Measurements from ENCODE around the gene HOTAIR.

HOTAIR gene

GRCh38 chr12:53941750-53942149 lies 33.0 kb downstream of the HOTAIR start:
- DNase-seq = no peak
- no peak overlapping the region for H3K4me3 ChIP-seq (ENCODE audit: low read length)
- no peaks in the 10 kb centered on the region for H3K79me2 ChIP-seq (ENCODE audit: low read length)
- H3K9me3 ChIP-seq (replicated peaks; ENCODE audit: insufficient read depth, low read length) = no peaks in the 10 kb centered on the region
- H3K36me3 ChIP-seq (replicated peaks; ENCODE audit: insufficient read depth, low read length) = no peaks in the 10 kb centered on the region
- H3K9me2 ChIP-seq (replicated peaks; ENCODE audit: insufficient read depth, low read length) = no peaks in the 10 kb centered on the region
- H4K20me1 ChIP-seq (ENCODE audit: insufficient read depth, low read length) = no peaks in the 10 kb centered on the region
- no peak overlapping the region for H3K4me2 ChIP-seq (ENCODE audit: low read depth, low read length)
- no peaks in the 10 kb centered on the region for H3F3A ChIP-seq (ENCODE audit: insufficient read depth, low read length)
- H2AFZ ChIP-seq (ENCODE audit: low read length) = no peak overlapping the region
- no peak overlapping the region for H3K27ac ChIP-seq (ENCODE audit: low read length)
- no peaks in the 10 kb centered on the region for H3K4me1 ChIP-seq (ENCODE audit: low read length)
- TF ChIP-seq EZH2phosphoT487 (IDR thresholded peaks at IDR 0.05; ENCODE audit: low read length) = no peak
- no peak for TF ChIP-seq EZH2 (optimal IDR thresholded peaks at IDR 0.05; ENCODE audit: low read depth, low read length)
- TF ChIP-seq CTCF (IDR thresholded peaks at IDR 0.05; ENCODE audit: low read length) = no peak
- H3K9ac ChIP-seq (ENCODE audit: low read length) = no peak overlapping the region
- peaks cover 94% of the 10 kb centered on the region for H3K27me3 ChIP-seq (replicated peaks; ENCODE audit: insufficient read depth, low read length)

- no peak overlapping the region for H3K4me2 ChIP-seq (ENCODE audit: low read depth, low read length)
- no peak for DNase-seq
- no peak overlapping the region for H2AFZ ChIP-seq (ENCODE audit: low read length)
- H3K79me2 ChIP-seq (ENCODE audit: low read length) = no peaks in the 10 kb centered on the region
- no peaks in the 10 kb centered on the region for H3K4me1 ChIP-seq (ENCODE audit: low read length)
- H3K9me2 ChIP-seq (replicated peaks; ENCODE audit: insufficient read depth, low read length) = no peaks in the 10 kb centered on the region
- no peak overlapping the region for H3K4me3 ChIP-seq (ENCODE audit: low read length)
- TF ChIP-seq EZH2 (optimal IDR thresholded peaks at IDR 0.05; ENCODE audit: low read depth, low read length) (no peak), CTCF (IDR thresholded peaks at IDR 0.05; ENCODE audit: low read length) (no peak), EZH2phosphoT487 (IDR thresholded peaks at IDR 0.05; ENCODE audit: low read length) (no peak)
- no peaks in the 10 kb centered on the region for H3K36me3 ChIP-seq (replicated peaks; ENCODE audit: insufficient read depth, low read length)
- no peaks in the 10 kb centered on the region for H4K20me1 ChIP-seq (ENCODE audit: insufficient read depth, low read length)
- peaks cover 94% of the 10 kb centered on the region for H3K27me3 ChIP-seq (replicated peaks; ENCODE audit: insufficient read depth, low read length)
- no peaks in the 10 kb centered on the region for H3F3A ChIP-seq (ENCODE audit: insufficient read depth, low read length)
- no peak overlapping the region for H3K27ac ChIP-seq (ENCODE audit: low read length)
- no peaks in the 10 kb centered on the region for H3K9me3 ChIP-seq (replicated peaks; ENCODE audit: insufficient read depth, low read length)
- H3K9ac ChIP-seq (ENCODE audit: low read length) = no peak overlapping the region
Observed at GRCh38 chr12:53941187-53941586, 33.6 kb downstream of the HOTAIR start.

- no peak overlapping the region for H3K4me2 ChIP-seq (ENCODE audit: low read depth, low read length)
- no peaks in the 10 kb centered on the region for H4K20me1 ChIP-seq (ENCODE audit: insufficient read depth, low read length)
- H3K4me1 ChIP-seq (ENCODE audit: low read length) = no peaks in the 10 kb centered on the region
- H3K79me2 ChIP-seq (ENCODE audit: low read length) = no peaks in the 10 kb centered on the region
- H3F3A ChIP-seq (ENCODE audit: insufficient read depth, low read length) = no peaks in the 10 kb centered on the region
- no peak overlapping the region for H3K4me3 ChIP-seq (ENCODE audit: low read length)
- no peak for DNase-seq
- H3K36me3 ChIP-seq (replicated peaks; ENCODE audit: insufficient read depth, low read length) = no peaks in the 10 kb centered on the region
- no peak overlapping the region for H3K9ac ChIP-seq (ENCODE audit: low read length)
- H3K27ac ChIP-seq (ENCODE audit: low read length) = no peak overlapping the region
- TF ChIP-seq EZH2 (optimal IDR thresholded peaks at IDR 0.05; ENCODE audit: low read depth, low read length) (no peak), EZH2phosphoT487 (IDR thresholded peaks at IDR 0.05; ENCODE audit: low read length) (peak; percentile 58; the same call in 1 of the 2 replicates)
- no peak overlapping the region for H2AFZ ChIP-seq (ENCODE audit: low read length)
- no peaks in the 10 kb centered on the region for H3K9me2 ChIP-seq (replicated peaks; ENCODE audit: insufficient read depth, low read length)
- H3K9me3 ChIP-seq (replicated peaks; ENCODE audit: insufficient read depth, low read length) = no peaks in the 10 kb centered on the region
- H3K27me3 ChIP-seq (replicated peaks; ENCODE audit: insufficient read depth, low read length) = peaks cover 94% of the 10 kb centered on the region
Observed at GRCh38 chr12:53940443-53941014, 34.2 kb downstream of the HOTAIR start.

Measured in MM.1S (cell line).